ENCODE measurements around the gene ZFHX3. TPM values are rescaled to one million over a fixed set of nuclear protein-coding genes. Genes with fewer than 3 reads are reported as not detected.

The ZFHX3 gene
- polyA plus RNA-seq, 1 donor from 2014 or later = 26.4 TPM

- H3K27me3 ChIP-seq (ENCODE audit: insufficient read depth, low read depth, low read length) = peaks cover 16% of the 10 kb centered on the region
- H3K79me2 ChIP-seq (replicated peaks; ENCODE audit: insufficient read depth, low read length) = peaks cover 83% of the 10 kb centered on the region
- peak overlapping the region; percentile 98 for H3K9ac ChIP-seq (ENCODE audit: low read length)
- no peak overlapping the region for H2AFZ ChIP-seq (ENCODE audit: low read depth, low read length)
- H3K36me3 ChIP-seq (ENCODE audit: insufficient read depth, low read length) = no peaks in the 10 kb centered on the region
- no peaks in the 10 kb centered on the region for H3K9me3 ChIP-seq (ENCODE audit: low read length)
- H3K4me3 ChIP-seq (ENCODE audit: low read length) = peak overlapping the region; percentile 69
- H3F3A ChIP-seq (ENCODE audit: insufficient read depth, low read length, poor library complexity, severe bottlenecking) = peaks cover 15% of the 10 kb centered on the region
- TF ChIP-seq EZH2 (IDR thresholded peaks at IDR 0.05; ENCODE audit: borderline replicate concordance, insufficient read depth, low read length, poor library complexity, severe bottlenecking) = no peak
- no peak for TF ChIP-seq REST (IDR thresholded peaks at IDR 0.05; ENCODE audit: borderline replicate concordance)
- TF ChIP-seq MXI1 (conservative IDR thresholded peaks at IDR 0.05; ENCODE audit: poor library complexity, severe bottlenecking) = no peak
- TF ChIP-seq POLR2AphosphoS5 (IDR thresholded peaks at IDR 0.05) = no peak
- TF ChIP-seq CTCF (IDR thresholded peaks at IDR 0.05; ENCODE audit: poor library complexity, severe bottlenecking) = no peak
- no peak for TF ChIP-seq EP300 (conservative IDR thresholded peaks at IDR 0.05; ENCODE audit: poor library complexity, severe bottlenecking)
- TF ChIP-seq RAD21 (conservative IDR thresholded peaks at IDR 0.05) = no peak
- H3K4me2 ChIP-seq (ENCODE audit: low read length) = no peak overlapping the region
- no peaks in the 10 kb centered on the region for H3K9me2 ChIP-seq (ENCODE audit: insufficient read depth, low read length)
- H4K20me1 ChIP-seq (ENCODE audit: insufficient read depth) = no peaks in the 10 kb centered on the region
- H3K27ac ChIP-seq (ENCODE audit: low read length) = peak overlapping the region; percentile 83
Observed at GRCh38 chr16:73058221-73058615, 10.3 kb upstream of the ZFHX3 start.

GRCh38 chr16:73057291-73058210, 9.6 kb upstream of the ZFHX3 start:
- Histone ChIP-seq H3K79me2 (replicated peaks; ENCODE audit: insufficient read depth, low read length) (peaks cover 83% of the 10 kb centered on the region), H3K4me3 (ENCODE audit: low read length) (peak overlapping the region; percentile 75), H3K9me2 (ENCODE audit: insufficient read depth, low read length) (no peaks in the 10 kb centered on the region), H3F3A (ENCODE audit: insufficient read depth, low read length, poor library complexity, severe bottlenecking) (peaks cover 15% of the 10 kb centered on the region), H2AFZ (ENCODE audit: low read depth, low read length) (no peak overlapping the region), H3K27ac (ENCODE audit: low read length) (peak overlapping the region; percentile 99), H4K20me1 (ENCODE audit: insufficient read depth) (no peaks in the 10 kb centered on the region), H3K9me3 (ENCODE audit: low read length) (no peaks in the 10 kb centered on the region), H3K4me2 (ENCODE audit: low read length) (peak overlapping the region; percentile 96), H3K9ac (ENCODE audit: low read length) (peak overlapping the region; percentile 98), H3K27me3 (ENCODE audit: insufficient read depth, low read depth, low read length) (peaks cover 9% of the 10 kb centered on the region), H3K36me3 (ENCODE audit: insufficient read depth, low read length) (no peaks in the 10 kb centered on the region)
- TF ChIP-seq MXI1 (conservative IDR thresholded peaks at IDR 0.05; ENCODE audit: poor library complexity, severe bottlenecking) (no peak), CTCF (IDR thresholded peaks at IDR 0.05; ENCODE audit: poor library complexity, severe bottlenecking) (peak; percentile 19), EP300 (conservative IDR thresholded peaks at IDR 0.05; ENCODE audit: poor library complexity, severe bottlenecking) (no peak), REST (IDR thresholded peaks at IDR 0.05; ENCODE audit: borderline replicate concordance) (no peak), TAF1 (IDR thresholded peaks at IDR 0.05; ENCODE audit: low read depth) (peak; percentile 36), SMC3 (conservative IDR thresholded peaks at IDR 0.05; ENCODE audit: poor library complexity) (peak; percentile 29), EZH2 (IDR thresholded peaks at IDR 0.05; ENCODE audit: borderline replicate concordance, insufficient read depth, low read length, poor library complexity, severe bottlenecking) (no peak), POLR2AphosphoS5 (IDR thresholded peaks at IDR 0.05) (peak; percentile 51), RAD21 (conservative IDR thresholded peaks at IDR 0.05) (peak; percentile 29)

Measured in neural cell (in vitro differentiated cells).